Activated CD4-positive, CD25-positive, alpha-beta regulatory T cell treated with anti-CD3 and anti-CD28 coated beads, Interleukin-2, amount 50 U/mL, for 16 hours (primary cell): ENCODE measurements around the gene N4BP2L2.

Experiments used
- DNase-seq: peaks from one replicate; pipeline ENCODE4 v3.0.0-alpha.2; 2020; ENCODE audit warnings: low read depth, low spot score

N4BP2L2 gene

GRCh38 chr13:32471187-32471922 is 67.2 kb downstream of the N4BP2L2 start:
- no peak for DNase-seq

GRCh38 chr13:32468502-32469142 is 70.0 kb downstream of the N4BP2L2 start:
- no peak for DNase-seq

- no peak for DNase-seq
Observed at GRCh38 chr13:32456591-32456990, 82.0 kb downstream of the N4BP2L2 start.

- no peak for DNase-seq
Observed at GRCh38 chr13:32455594-32455903, 83.0 kb downstream of the N4BP2L2 start.

- no peak for DNase-seq
Observed at GRCh38 chr13:32454886-32455593, 83.6 kb downstream of the N4BP2L2 start.

GRCh38 chr13:32453981-32454380 is 84.6 kb downstream of the N4BP2L2 start:
- no peak for DNase-seq

GRCh38 chr13:32448972-32449371 is 89.6 kb downstream of the N4BP2L2 start:
- DNase-seq: no peak

GRCh38 chr13:32447894-32448623 is 90.5 kb downstream of the N4BP2L2 start:
- no peak for DNase-seq

- no peak for DNase-seq
Observed at GRCh38 chr13:32446773-32447465, 91.7 kb downstream of the N4BP2L2 start.

- DNase-seq: no peak
Observed at GRCh38 chr13:32446220-32446619, 92.4 kb downstream of the N4BP2L2 start.

- no peak for DNase-seq
Observed at GRCh38 chr13:32445461-32445860, 93.1 kb downstream of the N4BP2L2 start.

- no peak for DNase-seq
Observed at GRCh38 chr13:32443111-32443510, 95.5 kb downstream of the N4BP2L2 start.

- no peak for DNase-seq
Observed at GRCh38 chr13:32438871-32439270, 99.7 kb downstream of the N4BP2L2 start.

GRCh38 chr13:32432856-32433255 is 105.7 kb downstream of the N4BP2L2 start:
- DNase-seq: no peak

- no peak for DNase-seq
Observed at GRCh38 chr13:32431361-32431760, 107.2 kb downstream of the N4BP2L2 start.

GRCh38 chr13:32430018-32430747 is 108.4 kb downstream of the N4BP2L2 start:
- no peak for DNase-seq

- DNase-seq: no peak
Observed at GRCh38 chr13:32429433-32429909, 109.1 kb downstream of the N4BP2L2 start.

GRCh38 chr13:32428581-32429432 is 109.8 kb downstream of the N4BP2L2 start:
- no peak for DNase-seq

GRCh38 chr13:32427852-32428580 is 110.6 kb downstream of the N4BP2L2 start, which contains the start of gene N4BP2L1:
Gene N4BP2L1 (minus strand): TSS chr13:32428130. CDS start chr13:32428082, 48 bp downstream.
- DNase-seq: peak; percentile 70
